ENCODE data around the gene AP1AR.
"Not testable (repeated sequence)": the region's sequence is repeated elsewhere in the genome, so short reads cannot be mapped to it uniquely, and the experiment has no call there.

Gene AP1AR

GRCh38 chr4:112231779-112232713 lies at the start of gene AP1AR:
Gene AP1AR (plus strand): TSS chr4:112231787. CDS start chr4:112232092, 305 bp downstream.
- DNase-seq (ENCODE audit: low read depth in 2 of 2): peak; percentile 78 to 80

GRCh38 chr4:112182604-112183003 lies 49.0 kb upstream of the AP1AR start:
- no peak for DNase-seq (ENCODE audit: low read depth in 2 of 2)

GRCh38 chr4:112183252-112183651 lies 48.3 kb upstream of the AP1AR start:
- DNase-seq (ENCODE audit: low read depth in 2 of 2): no peak

- no peak for DNase-seq (ENCODE audit: low read depth in 2 of 2)
These were observed 47.1 kb upstream of the AP1AR start for GRCh38 chr4:112184438-112184837.

- DNase-seq (ENCODE audit: low read depth in 2 of 2): no peak
These were observed 46.3 kb upstream of the AP1AR start for GRCh38 chr4:112185334-112185733.

GRCh38 chr4:112185740-112186670 lies 45.6 kb upstream of the AP1AR start:
- DNase-seq (ENCODE audit: low read depth in 2 of 2): no peak

- no peak for DNase-seq (ENCODE audit: low read depth in 2 of 2)
These were observed 41.8 kb upstream of the AP1AR start for GRCh38 chr4:112189754-112190153.

- DNase-seq (ENCODE audit: low read depth in 2 of 2): no peak
These were observed 40.9 kb upstream of the AP1AR start for GRCh38 chr4:112190684-112191083.

- DNase-seq (ENCODE audit: low read depth in 2 of 2): no peak
These were observed 35.1 kb upstream of the AP1AR start for GRCh38 chr4:112196461-112196860.

- no peak for DNase-seq (ENCODE audit: low read depth in 2 of 2)
These were observed 32.5 kb upstream of the AP1AR start for GRCh38 chr4:112199041-112199440.

GRCh38 chr4:112201915-112202505 lies 29.6 kb upstream of the AP1AR start:
- DNase-seq (ENCODE audit: low read depth in 2 of 2): no peak

- no peak for DNase-seq (ENCODE audit: low read depth in 2 of 2)
These were observed 28.0 kb upstream of the AP1AR start for GRCh38 chr4:112203593-112203992.

- DNase-seq (ENCODE audit: low read depth in 2 of 2): no peak
These were observed 25.2 kb upstream of the AP1AR start for GRCh38 chr4:112206431-112206830.

GRCh38 chr4:112208137-112209095 lies 23.2 kb upstream of the AP1AR start:
- not testable (repeated sequence) for DNase-seq (ENCODE audit: low read depth in 2 of 2)

- DNase-seq (ENCODE audit: low read depth in 2 of 2): no peak
These were observed 20.8 kb upstream of the AP1AR start for GRCh38 chr4:112210777-112211176.

- no peak for DNase-seq (ENCODE audit: low read depth in 2 of 2)
These were observed 18.5 kb upstream of the AP1AR start for GRCh38 chr4:112213091-112213490.

- no peak for DNase-seq (ENCODE audit: low read depth in 2 of 2)
These were observed 17.7 kb upstream of the AP1AR start for GRCh38 chr4:112213856-112214255.

- no peak for DNase-seq (ENCODE audit: low read depth in 2 of 2)
These were observed 17.0 kb upstream of the AP1AR start for GRCh38 chr4:112214390-112215264.

- DNase-seq (ENCODE audit: low read depth in 2 of 2): no peak
These were observed 11.7 kb upstream of the AP1AR start for GRCh38 chr4:112219826-112220366.

Measured in stimulated activated CD8-positive, alpha-beta memory T cell treated with anti-CD3 and anti-CD28 coated beads, Interleukin-2, amount 100 ng/mL, for 48 hours (primary cell).